Caco-2 (cell line): Measurements from ENCODE around the gene AKAP7. TPM values are rescaled to one million over a fixed set of nuclear protein-coding genes. Genes with fewer than 3 reads are reported as not detected.

Source experiments
- BruUV-seq: library from RNA; stranded (reverse); fragments of 400-500 nt; replicated peaks from 2 replicates; lab custom pipeline; 2021; lab: Mats Ljungman, UMichigan
- CTCF ChIA-PET: fragments of 300-600 bp; sonication (Branson Sonifier 250); formaldehyde crosslinking; loops from one replicate; lab custom pipeline; 2022; ENCODE audit warnings: antibody characterized with exemption; lab: Charles Lee
- POLR2A ChIA-PET: fragments of 300-600 bp; sonication (Branson Sonifier 250); formaldehyde crosslinking; loops from one replicate; lab custom pipeline; 2022; ENCODE audit warnings: antibody characterized with exemption; lab: Charles Lee
- DNase-seq, 2 experiments: peaks; one replicate each; pipeline versions ENCODE4 v3.0.0 to v3.0.0-alpha.2; 2020 to 2022
- H3K27me3 ChIP-seq: replicated peaks from 2 replicates; pipeline ENCODE4 v1.6.0; 2011; ENCODE audit warnings: low read length; ENCODE audit not compliant: control insufficient read depth, insufficient read depth
- H3K36me3 ChIP-seq: 2 replicates; pipeline ENCODE4 v1.5.1; 2011; ENCODE audit warnings: low read length; ENCODE audit not compliant: control insufficient read depth, insufficient read depth
- H3K4me1 ChIP-seq: fragments of 250-450 bp; sonication (Bioruptor Pico); 2 replicates; pipeline ENCODE4 v1.5.1; 2020; ENCODE audit warnings: mild to moderate bottlenecking
- H3K4me3 ChIP-seq: 2 replicates; pipeline ENCODE4 v1.5.1; 2011; ENCODE audit warnings: low read depth, mild to moderate bottlenecking, control low read depth, low read length
- H3K9me3 ChIP-seq: fragments of 250-450 bp; sonication (Bioruptor Pico); 2 replicates; pipeline ENCODE4 v1.5.1; 2020; ENCODE audit warnings: mild to moderate bottlenecking, moderate library complexity
- H3K27ac Mint-ChIP-seq: one replicate; pipeline ENCODE4 v1.8.0; 2022; ENCODE audit warnings: mixed read lengths; ENCODE audit not compliant: unreplicated experiment
- H3K27me3 Mint-ChIP-seq: one replicate; pipeline ENCODE4 v1.8.0; 2022; ENCODE audit warnings: mixed read lengths; ENCODE audit not compliant: insufficient read depth, unreplicated experiment
- H3K36me3 Mint-ChIP-seq: one replicate; pipeline ENCODE4 v1.8.0; 2022; ENCODE audit warnings: mild to moderate bottlenecking, mixed read lengths; ENCODE audit not compliant: insufficient read depth, unreplicated experiment
- H3K4me1 Mint-ChIP-seq: one replicate; pipeline ENCODE4 v1.8.0; 2022; ENCODE audit warnings: low read depth, mixed read lengths; ENCODE audit not compliant: unreplicated experiment
- H3K4me3 Mint-ChIP-seq: one replicate; pipeline ENCODE4 v1.8.0; 2022; ENCODE audit warnings: mild to moderate bottlenecking, moderate library complexity, mixed read lengths; ENCODE audit not compliant: unreplicated experiment
- H3K9me3 Mint-ChIP-seq: one replicate; pipeline ENCODE4 v1.8.0; 2022; ENCODE audit warnings: mixed read lengths; ENCODE audit not compliant: unreplicated experiment
- CTCF ChIP-seq, 2 experiments: fragments of 200-600 bp in 1 of 2; IDR thresholded peaks; 1 replicate in 1 of 2; 2 replicates in 1 of 2; pipeline versions ENCODE4 v1.5.1 to v1.8.0; 2011 to 2022; ENCODE audit warnings: antibody characterized with exemption in 1 of 2, control low read depth in 1 of 2, inconsistent platforms in 1 of 2, low read depth in 1 of 2, low read length in 1 of 2, mild to moderate bottlenecking in 1 of 2, moderate library complexity in 1 of 2; ENCODE audit not compliant: insufficient read depth in 1 of 2, severe bottlenecking in 1 of 2, unreplicated experiment in 1 of 2
- intact Hi-C: fragments of 100-400 bp; cut with micrococcal nuclease; formaldehyde crosslinking; loops from one replicate; pipeline ENCODE4 v1.10.0; 2022; ENCODE audit not compliant: unreplicated experiment
- total RNA-seq: library from RNA; stranded (reverse); gene quantifications from 2 replicates; pipeline ENCODE4 v1.2.3, GENCODE V29; 2022

Gene AKAP7
- total RNA-seq, 1 experiment from 2014 or later, result 5.6 TPM

- no peak for TF ChIP-seq CTCF (IDR thresholded peaks at IDR 0.05; ENCODE audit: insufficient read depth in 1 of 2, low read depth in 1 of 2, low read length in 1 of 2, severe bottlenecking in 1 of 2, unreplicated experiment in 1 of 2)
- Mint-ChIP-seq H3K27me3 (no peaks in the 10 kb centered on the region), H3K9me3 (no peaks in the 10 kb centered on the region), H3K4me3 (no peak overlapping the region), H3K4me1 (no peaks in the 10 kb centered on the region), H3K27ac (no peak overlapping the region), H3K36me3 (no peaks in the 10 kb centered on the region)
- Histone ChIP-seq H3K4me1 (no peaks in the 10 kb centered on the region), H3K27me3 (no peaks in the 10 kb centered on the region), H3K4me3 (no peak overlapping the region), H3K36me3 (no peaks in the 10 kb centered on the region), H3K9me3 (no peaks in the 10 kb centered on the region)
- ChIA-PET POLR2A (no interaction called here), CTCF (no interaction called here)
- intact Hi-C loops, result no loop called here
- DNase-seq, result no peak
- BruUV-seq, result no TSS peak
These were observed 134.5 kb downstream of the AKAP7 start for GRCh38 chr6:131269565-131270391.

GRCh38 chr6:131270534-131270933 is 135.3 kb downstream of the AKAP7 start:
- Mint-ChIP-seq H3K27ac (no peak overlapping the region), H3K4me3 (no peak overlapping the region), H3K27me3 (no peaks in the 10 kb centered on the region), H3K36me3 (no peaks in the 10 kb centered on the region), H3K9me3 (no peaks in the 10 kb centered on the region), H3K4me1 (no peaks in the 10 kb centered on the region)
- H3K36me3 ChIP-seq, result no peaks in the 10 kb centered on the region
- no peak for DNase-seq
- CTCF ChIA-PET, result no interaction called here
- POLR2A ChIA-PET, result no interaction called here
- no TSS peak for BruUV-seq
- H3K9me3 ChIP-seq, result no peaks in the 10 kb centered on the region
- no peak for TF ChIP-seq CTCF (IDR thresholded peaks at IDR 0.05; ENCODE audit: insufficient read depth in 1 of 2, low read depth in 1 of 2, low read length in 1 of 2, severe bottlenecking in 1 of 2, unreplicated experiment in 1 of 2)
- no peak overlapping the region for H3K4me3 ChIP-seq
- no peaks in the 10 kb centered on the region for H3K27me3 ChIP-seq
- intact Hi-C loops, result no loop called here
- no peaks in the 10 kb centered on the region for H3K4me1 ChIP-seq

- no peaks in the 10 kb centered on the region for H3K9me3 Mint-ChIP-seq
- TF ChIP-seq CTCF (IDR thresholded peaks at IDR 0.05; ENCODE audit: insufficient read depth in 1 of 2, low read depth in 1 of 2, low read length in 1 of 2, severe bottlenecking in 1 of 2, unreplicated experiment in 1 of 2), result no peak
- no peaks in the 10 kb centered on the region for H3K36me3 ChIP-seq
- no peak overlapping the region for H3K4me3 ChIP-seq
- no peaks in the 10 kb centered on the region for H3K4me1 Mint-ChIP-seq
- no peaks in the 10 kb centered on the region for H3K27me3 Mint-ChIP-seq
- no peak overlapping the region for H3K4me3 Mint-ChIP-seq
- H3K4me1 ChIP-seq, result no peaks in the 10 kb centered on the region
- ChIA-PET POLR2A (no interaction called here), CTCF (no interaction called here)
- BruUV-seq, result no TSS peak
- no peaks in the 10 kb centered on the region for H3K9me3 ChIP-seq
- DNase-seq, result no peak
- no peaks in the 10 kb centered on the region for H3K36me3 Mint-ChIP-seq
- intact Hi-C loops, result no loop called here
- no peak overlapping the region for H3K27ac Mint-ChIP-seq
- H3K27me3 ChIP-seq, result no peaks in the 10 kb centered on the region
These were observed 140.0 kb downstream of the AKAP7 start for GRCh38 chr6:131275273-131275672.
